A549 (cell line): ENCODE results near the gene TMEM207. TPM values are rescaled to one million over a fixed set of nuclear protein-coding genes. Genes with fewer than 3 reads are reported as not detected.

Experiments
- ATAC-seq, 2 experiments: fragments of 200-7000 bp in 1 of 2; fragments of >200 bp in 1 of 2; cut with Nextera tagmentation in 1 of 2; cut with Tn5 transposase in 1 of 2; 3 replicates each; pipeline versions ENCODE4 v1.8.0 to v1.9.1; 2018 to 2020; ENCODE audit warnings: mild to moderate bottlenecking in 1 of 2, moderate library complexity in 1 of 2
- CTCF ChIA-PET: fragments of 300-600 bp; sonication (Branson Sonifier 250); formaldehyde crosslinking; extraction: SDS; loops from one replicate; lab custom pipeline; 2021; ENCODE audit warnings: antibody characterized with exemption, inconsistent platforms; lab: Yijun Ruan, JAX
- POLR2A ChIA-PET: fragments of 350-600 bp; formaldehyde crosslinking; extraction: SDS; loops from one replicate; lab custom pipeline; 2021; ENCODE audit warnings: antibody characterized with exemption, inconsistent platforms; lab: Yijun Ruan, JAX
- DNase-seq, 2 experiments: peaks; one replicate each; pipeline versions ENCODE4 v3.0.0 to v3.0.0-alpha.2; 2011 to 2016; ENCODE audit warnings: low read depth in 1 of 2, low spot score in 1 of 2
- FAIRE-seq: peaks from 2 replicates; lab custom pipeline; 2011; peaks lifted over from hg19 to GRCh38; lab: Jason Lieb, UNC
- H3K27ac ChIP-seq, 2 experiments: fragments of >200 bp; sonication (Bioruptor Twin); formaldehyde crosslinking; 3 replicates each; pipeline ENCODE4 v1.5.1; 2016 to 2017
- H3K4me1 ChIP-seq: fragments of >200 bp; sonication (Bioruptor Twin); formaldehyde crosslinking; 3 replicates; pipeline ENCODE4 v1.6.1; 2016
- H3K4me2 ChIP-seq: fragments of >200 bp; sonication (Bioruptor Twin); formaldehyde crosslinking; 3 replicates; pipeline ENCODE4 v1.6.1; 2016
- H3K4me3 ChIP-seq: fragments of >200 bp; sonication (Bioruptor Twin); formaldehyde crosslinking; 3 replicates; pipeline ENCODE4 v1.5.1; 2016
- H3K9me3 ChIP-seq: fragments of >200 bp; sonication (Bioruptor Twin); formaldehyde crosslinking; 3 replicates; pipeline ENCODE4 v1.6.1; 2016
- EHF ChIP-seq: fragments of 250-450 bp; sonication (Bioruptor Pico); IDR thresholded peaks from 2 replicates; pipeline ENCODE4 v1.5.0; 2020; ENCODE audit warnings: mild to moderate bottlenecking
- ELK1 ChIP-seq: fragments of 150-350 bp; IDR thresholded peaks from 2 replicates; pipeline ENCODE4 v1.6.1; 2014; ENCODE audit warnings: low read depth, mild to moderate bottlenecking, low read length
- EP300 ChIP-seq, 2 experiments: fragments of >200 bp; sonication (Bioruptor Twin); formaldehyde crosslinking; IDR thresholded peaks; 2 replicates in 1 of 2; 3 replicates in 1 of 2; pipeline ENCODE4 v1.6.1; 2016 to 2017
- FOSB ChIP-seq: fragments of 250-450 bp; sonication (Bioruptor Pico); IDR thresholded peaks from 2 replicates; pipeline ENCODE4 v1.5.0; 2020; ENCODE audit warnings: mild to moderate bottlenecking, moderate library complexity
- FOXS1 ChIP-seq: fragments of 250-450 bp; sonication (Bioruptor Pico); IDR thresholded peaks from 2 replicates; pipeline ENCODE4 v1.5.0; 2020; ENCODE audit warnings: mild to moderate bottlenecking, moderate library complexity
- GATA3 ChIP-seq: IDR thresholded peaks from 2 replicates; pipeline ENCODE4 v1.6.1; 2012; ENCODE audit warnings: borderline replicate concordance
- HDAC2 ChIP-seq: fragments of 200-600 bp; sonication (generic); IDR thresholded peaks from 2 replicates; pipeline ENCODE4 v1.6.1; 2016
- HES2 ChIP-seq: fragments of >200 bp; sonication (Bioruptor Twin); formaldehyde crosslinking; IDR thresholded peaks from 2 replicates; pipeline ENCODE4 v1.6.1; 2016
- HOXB13 ChIP-seq: fragments of 250-450 bp; sonication (Bioruptor Pico); IDR thresholded peaks from 2 replicates; pipeline ENCODE4 v1.5.0; 2020; ENCODE audit warnings: low read depth, mild to moderate bottlenecking, moderate library complexity
- HOXB5 ChIP-seq: fragments of 250-450 bp; sonication (Bioruptor Pico); IDR thresholded peaks from 2 replicates; pipeline ENCODE4 v1.5.0; 2020; ENCODE audit warnings: mild to moderate bottlenecking, moderate library complexity
- KDM1A ChIP-seq: fragments of 200-600 bp; sonication (generic); IDR thresholded peaks from 2 replicates; pipeline ENCODE4 v1.6.1; 2016; ENCODE audit warnings: low read depth, mild to moderate bottlenecking
- MAZ ChIP-seq: fragments of 150-350 bp; IDR thresholded peaks from 2 replicates; pipeline ENCODE4 v1.6.1; 2014; ENCODE audit warnings: antibody characterized with exemption, low read depth, low read length, borderline replicate concordance
- NR3C1 ChIP-seq: fragments of >200 bp; sonication (Bioruptor Twin); formaldehyde crosslinking; IDR thresholded peaks from 3 replicates; pipeline ENCODE4 v1.6.1; 2017
- RAD21 ChIP-seq, 2 experiments: fragments of >200 bp in 1 of 2; sonication (Bioruptor Twin) in 1 of 2; formaldehyde crosslinking in 1 of 2; IDR thresholded peaks in 1 of 2; conservative IDR thresholded peaks in 1 of 2; 2 replicates in 1 of 2; 3 replicates in 1 of 2; pipeline ENCODE4 v1.6.1; 2012 to 2018; ENCODE audit warnings: inconsistent platforms in 1 of 2
- RCOR1 ChIP-seq: fragments of 150-350 bp; IDR thresholded peaks from 2 replicates; pipeline ENCODE4 v1.6.1; 2014; ENCODE audit warnings: antibody characterized with exemption, low read length, low read depth
- RFX5 ChIP-seq: fragments of 450-650 bp; IDR thresholded peaks from 2 replicates; pipeline ENCODE4 v1.7.1; 2014; ENCODE audit warnings: antibody characterized with exemption, mild to moderate bottlenecking, moderate library complexity
- RNF2 ChIP-seq: fragments of 200-600 bp; sonication (generic); IDR thresholded peaks from 2 replicates; pipeline ENCODE4 v1.6.1; 2016; ENCODE audit warnings: low read depth, mild to moderate bottlenecking, antibody characterized with exemption, moderate library complexity, borderline replicate concordance
- SMC3 ChIP-seq: fragments of >200 bp; sonication (Bioruptor Twin); formaldehyde crosslinking; IDR thresholded peaks from 3 replicates; pipeline ENCODE4 v1.6.1; 2018; ENCODE audit warnings: inconsistent platforms
- TFCP2L1 ChIP-seq: fragments of 250-450 bp; sonication (Bioruptor Pico); IDR thresholded peaks from 2 replicates; pipeline ENCODE4 v1.5.0; 2021; ENCODE audit warnings: mild to moderate bottlenecking
- TP53 ChIP-seq: fragments of 250-450 bp; sonication (Bioruptor Pico); IDR thresholded peaks from 2 replicates; pipeline ENCODE4 v1.5.0; 2021; ENCODE audit warnings: mild to moderate bottlenecking, moderate library complexity
- ZFP36 ChIP-seq: fragments of 450-650 bp; IDR thresholded peaks from 2 replicates; pipeline ENCODE4 v1.6.1; 2014; ENCODE audit warnings: borderline replicate concordance; ENCODE audit not compliant: partially characterized antibody
- ZSCAN20 ChIP-seq: fragments of 250-450 bp; sonication (Bioruptor Pico); IDR thresholded peaks from 2 replicates; pipeline ENCODE4 v1.8.0; 2022; ENCODE audit warnings: mild to moderate bottlenecking, moderate library complexity
- WGBS: methylation state at CpG from one replicate; pipeline ENCODE4 v1.1.6; 2017; ENCODE audit errors: missing lambda C conversion rate; 5-methylcytosine and 5-hydroxymethylcytosine counted together
- polyA plus RNA-seq, 4 experiments: library from polyadenylated mRNA; depleted of rRNA in 3 of 4; stranded (reverse); fragments of >200 nt; fragmentation: RNase III in 1 of 4; extraction: RNeasy Plus Mini Kit Qiagen cat#74134 plus additional on column Dnase treatment in 1 of 4; gene quantifications; 2 replicates in 3 of 4; 3 replicates in 1 of 4; pipeline ENCODE4 v1.2.3, GENCODE V29; 2011 to 2017
- TF ChIP-seq, protein P1 (sequence below): fragments of >200 bp; sonication (Bioruptor Twin); formaldehyde crosslinking; IDR thresholded peaks from 3 replicates; pipeline ENCODE4 v1.5.1; 2016
- TF ChIP-seq, protein P2 (sequence below): IDR thresholded peaks from 2 replicates; pipeline ENCODE4 v1.6.1; 2012
- TF ChIP-seq, protein P3 (sequence below): IDR thresholded peaks from 2 replicates; pipeline ENCODE4 v1.6.1; 2012; ENCODE audit warnings: low read depth, borderline replicate concordance

TMEM207 gene
- polyA plus RNA-seq, 2 of the 4 experiments (the other 2 are of a cell fraction) = not detected

DNA sequence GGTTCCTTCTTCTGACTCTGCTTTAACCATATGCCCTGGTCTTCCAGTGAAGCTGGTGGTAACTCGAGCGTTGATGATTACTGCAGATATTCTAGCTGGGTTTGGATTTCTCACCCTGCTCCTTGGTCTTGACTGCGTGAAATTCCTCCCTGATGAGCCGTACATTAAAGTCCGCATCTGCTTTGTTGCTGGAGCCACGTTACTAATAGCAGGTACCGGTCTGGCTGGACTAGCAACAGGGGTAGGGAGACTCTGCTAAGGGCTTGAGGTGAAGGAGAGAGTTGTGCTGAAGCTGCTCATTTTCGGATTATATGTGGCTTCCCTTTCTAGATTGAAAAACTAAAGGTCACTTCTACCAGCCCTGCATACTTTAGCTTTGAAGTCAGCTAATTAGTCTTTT lies 45.0 kb downstream of the TMEM207 start (continued):
- TF ChIP-seq RCOR1 (no peak), RNF2 (no peak), ZFP36 (no peak), FOXS1 (CRISPR knock-in tag) (no peak), TFCP2L1 (no peak), EHF (no peak)
- TF ChIP-seq, protein P1, sequence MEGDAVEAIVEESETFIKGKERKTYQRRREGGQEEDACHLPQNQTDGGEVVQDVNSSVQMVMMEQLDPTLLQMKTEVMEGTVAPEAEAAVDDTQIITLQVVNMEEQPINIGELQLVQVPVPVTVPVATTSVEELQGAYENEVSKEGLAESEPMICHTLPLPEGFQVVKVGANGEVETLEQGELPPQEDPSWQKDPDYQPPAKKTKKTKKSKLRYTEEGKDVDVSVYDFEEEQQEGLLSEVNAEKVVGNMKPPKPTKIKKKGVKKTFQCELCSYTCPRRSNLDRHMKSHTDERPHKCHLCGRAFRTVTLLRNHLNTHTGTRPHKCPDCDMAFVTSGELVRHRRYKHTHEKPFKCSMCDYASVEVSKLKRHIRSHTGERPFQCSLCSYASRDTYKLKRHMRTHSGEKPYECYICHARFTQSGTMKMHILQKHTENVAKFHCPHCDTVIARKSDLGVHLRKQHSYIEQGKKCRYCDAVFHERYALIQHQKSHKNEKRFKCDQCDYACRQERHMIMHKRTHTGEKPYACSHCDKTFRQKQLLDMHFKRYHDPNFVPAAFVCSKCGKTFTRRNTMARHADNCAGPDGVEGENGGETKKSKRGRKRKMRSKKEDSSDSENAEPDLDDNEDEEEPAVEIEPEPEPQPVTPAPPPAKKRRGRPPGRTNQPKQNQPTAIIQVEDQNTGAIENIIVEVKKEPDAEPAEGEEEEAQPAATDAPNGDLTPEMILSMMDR = no peak

DNA sequence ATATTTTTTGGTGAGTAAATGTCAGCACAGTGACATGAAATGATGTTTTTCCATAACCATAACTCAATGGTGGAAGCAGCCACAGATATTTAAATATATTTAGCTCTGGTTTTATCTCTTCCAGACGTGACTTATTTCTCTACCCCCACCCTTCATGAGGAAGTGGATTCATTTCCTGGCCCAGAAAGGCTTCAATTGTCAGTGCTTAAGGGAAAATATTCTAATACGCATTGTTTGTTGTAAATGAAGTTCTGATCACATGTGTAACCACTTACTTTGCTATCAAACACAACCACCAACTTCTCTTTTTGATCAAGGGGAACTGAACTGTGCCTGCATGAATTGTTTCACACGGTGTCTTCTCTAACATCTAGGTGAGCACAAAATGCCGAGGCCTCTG lies 47.7 kb downstream of the TMEM207 start:
- FAIRE-seq (no peak), ATAC-seq (no peak)
- Histone ChIP-seq H3K27ac (no peak overlapping the region), H3K4me3 (no peak overlapping the region)
- POLR2A ChIA-PET = no interaction called here
- TF ChIP-seq, protein P2, sequence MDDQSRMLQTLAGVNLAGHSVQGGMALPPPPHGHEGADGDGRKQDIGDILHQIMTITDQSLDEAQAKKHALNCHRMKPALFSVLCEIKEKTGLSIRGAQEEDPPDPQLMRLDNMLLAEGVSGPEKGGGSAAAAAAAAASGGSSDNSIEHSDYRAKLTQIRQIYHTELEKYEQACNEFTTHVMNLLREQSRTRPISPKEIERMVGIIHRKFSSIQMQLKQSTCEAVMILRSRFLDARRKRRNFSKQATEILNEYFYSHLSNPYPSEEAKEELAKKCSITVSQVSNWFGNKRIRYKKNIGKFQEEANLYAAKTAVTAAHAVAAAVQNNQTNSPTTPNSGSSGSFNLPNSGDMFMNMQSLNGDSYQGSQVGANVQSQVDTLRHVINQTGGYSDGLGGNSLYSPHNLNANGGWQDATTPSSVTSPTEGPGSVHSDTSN = no peak
- TF ChIP-seq GATA3 = no peak
- no peak for TF ChIP-seq ZSCAN20 (CRISPR knock-in tag)
- TF ChIP-seq NR3C1 = no peak
- TF ChIP-seq SMC3 = no peak
- TF ChIP-seq HDAC2 = no peak
- TF ChIP-seq RAD21 (conservative IDR thresholded peaks at IDR 0.05 in 1 of 2, IDR thresholded peaks at IDR 0.05 in 1 of 2) = no peak
- no peak for TF ChIP-seq RFX5
- TF ChIP-seq, protein P3, sequence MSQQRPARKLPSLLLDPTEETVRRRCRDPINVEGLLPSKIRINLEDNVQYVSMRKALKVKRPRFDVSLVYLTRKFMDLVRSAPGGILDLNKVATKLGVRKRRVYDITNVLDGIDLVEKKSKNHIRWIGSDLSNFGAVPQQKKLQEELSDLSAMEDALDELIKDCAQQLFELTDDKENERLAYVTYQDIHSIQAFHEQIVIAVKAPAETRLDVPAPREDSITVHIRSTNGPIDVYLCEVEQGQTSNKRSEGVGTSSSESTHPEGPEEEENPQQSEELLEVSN = no peak
- TF ChIP-seq HES2 = no peak
- no peak for TF ChIP-seq EP300 (IDR thresholded peaks at IDR 0.05)
- TF ChIP-seq KDM1A = no peak
- TF ChIP-seq, all 56 proteins: peak for 0
- no peaks in the 10 kb centered on the region for H3K4me1 ChIP-seq
- CTCF ChIA-PET = interaction anchor here (1.1 to 1.4 kb wide), 2 partner anchors 18 to 79 kb away, joined by 3 to 5 read pairs; partner anchors contain the start of gene CLDN1
- WGBS = 72% methylated on average over 4 of the region's 4 CpGs
- DNase-seq = no peak
- no peak overlapping the region for H3K4me2 ChIP-seq
- no peaks in the 10 kb centered on the region for H3K9me3 ChIP-seq

- POLR2A ChIA-PET = no interaction called here
- no peak overlapping the region for H3K27ac ChIP-seq
- no peak for TF ChIP-seq FOSB (CRISPR knock-in tag)
- no peak for TF ChIP-seq HOXB13 (CRISPR knock-in tag)
- TF ChIP-seq ELK1 = no peak
- no peak for TF ChIP-seq HDAC2
- TF ChIP-seq, protein P2 = no peak
- no peak for TF ChIP-seq EP300 (IDR thresholded peaks at IDR 0.05)
- TF ChIP-seq TP53 (CRISPR knock-in tag) = no peak
- TF ChIP-seq HOXB5 (CRISPR knock-in tag) = no peak
- no peak for TF ChIP-seq KDM1A
- TF ChIP-seq MAZ = no peak
- CTCF ChIA-PET = no interaction called here
- FAIRE-seq (no peak), DNase-seq (no peak), ATAC-seq (no peak)
- H3K9me3 ChIP-seq = no peaks in the 10 kb centered on the region
- WGBS = 92% methylated on average over 8 of the region's 8 CpGs
- H3K4me3 ChIP-seq = no peak overlapping the region
- H3K4me1 ChIP-seq = no peaks in the 10 kb centered on the region
- H3K4me2 ChIP-seq = no peak overlapping the region
Measured at GRCh38 chr3:190399677-190400076, 50.0 kb downstream of the TMEM207 start.
